NOMO-1 treated with dmso at 0.1 percent for 144 hours (cell line): Measurements from ENCODE around the gene PMP22.
A peak's percentile ranks its signal among the peaks of the same experiment; 100 is the strongest.

ENCODE experiments used
- DNase-seq: peaks from one replicate; lab custom pipeline; 2025; ENCODE audit not compliant: unreplicated experiment; lab: John Stamatoyannopoulos, UW

Gene PMP22

GRCh38 chr17:15278380-15278779 is 13.3 kb upstream of the PMP22 start:
- no peak for DNase-seq

GRCh38 chr17:15274017-15274416 is 8.9 kb upstream of the PMP22 start:
- no peak for DNase-seq

DNA sequence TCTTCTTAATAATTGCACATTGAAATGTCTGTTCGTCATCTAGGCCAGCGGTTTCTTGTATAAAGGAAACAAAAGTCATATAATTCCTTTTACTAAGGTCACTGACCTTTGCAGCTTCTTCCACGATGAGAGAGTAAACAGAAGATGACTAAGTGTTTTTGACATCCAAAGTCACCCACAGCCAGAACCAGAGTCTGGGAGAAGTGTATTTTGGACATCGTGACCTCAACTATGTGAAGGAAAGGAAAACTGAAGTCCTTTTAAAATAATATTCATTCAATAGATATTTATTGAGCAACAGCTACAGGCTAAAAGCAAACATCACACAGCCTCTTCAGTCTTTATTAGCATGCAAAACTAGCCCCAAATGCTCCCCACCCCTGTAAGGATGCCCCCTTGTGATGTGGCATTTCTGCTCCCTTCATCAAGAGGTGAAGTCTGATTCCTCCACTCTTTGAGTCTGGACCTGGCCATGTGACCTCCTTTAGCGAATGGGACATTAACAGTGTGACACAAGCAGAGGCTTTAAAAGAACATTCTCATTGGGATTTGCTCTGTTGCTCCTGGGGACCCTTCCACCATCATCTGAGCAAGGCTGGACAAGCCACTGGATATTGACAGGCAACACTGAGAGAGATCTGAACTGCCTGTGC is 8.1 kb upstream of the PMP22 start:
- DNase-seq, result no peak

- DNase-seq, result no peak
Measured at GRCh38 chr17:15271741-15272140, 6.6 kb upstream of the PMP22 start.

DNA sequence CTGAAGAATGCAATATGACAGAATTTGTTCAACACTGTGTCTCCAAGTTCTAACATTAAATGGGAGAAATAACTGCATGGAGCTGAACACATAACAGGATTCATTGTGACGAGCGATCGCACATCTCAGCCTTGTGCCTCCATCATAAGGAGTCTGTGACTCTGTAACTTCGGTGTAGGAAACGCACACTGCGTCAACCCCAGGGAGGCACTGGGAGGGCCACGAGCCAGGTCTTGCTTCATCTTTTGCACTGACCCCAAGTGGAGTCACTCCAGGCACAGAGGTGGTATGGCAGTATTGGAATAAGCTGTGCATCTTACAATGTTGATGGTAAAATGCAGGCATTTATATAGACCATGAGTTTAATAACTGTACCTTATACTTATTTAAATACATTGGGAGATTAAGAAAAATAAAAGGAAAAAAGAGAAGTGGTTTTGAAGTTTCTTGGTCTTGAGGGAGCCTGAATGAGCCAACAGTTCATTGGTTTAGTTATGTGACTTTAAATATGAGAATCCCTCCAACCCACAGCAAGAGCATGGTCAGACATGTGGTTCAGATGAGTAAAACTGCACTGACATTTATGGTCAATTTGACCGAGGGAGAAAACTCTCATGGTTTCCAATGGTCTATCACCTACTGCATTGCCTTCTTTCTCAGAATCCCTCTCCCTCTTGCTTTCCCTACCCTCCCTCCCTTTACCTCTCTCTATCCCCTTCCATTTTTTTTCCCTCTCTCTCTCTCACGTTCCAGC is 5.7 kb upstream of the PMP22 start:
- DNase-seq, result no peak

- no peak for DNase-seq
Measured at GRCh38 chr17:15269780-15270089, 4.6 kb upstream of the PMP22 start.

DNA sequence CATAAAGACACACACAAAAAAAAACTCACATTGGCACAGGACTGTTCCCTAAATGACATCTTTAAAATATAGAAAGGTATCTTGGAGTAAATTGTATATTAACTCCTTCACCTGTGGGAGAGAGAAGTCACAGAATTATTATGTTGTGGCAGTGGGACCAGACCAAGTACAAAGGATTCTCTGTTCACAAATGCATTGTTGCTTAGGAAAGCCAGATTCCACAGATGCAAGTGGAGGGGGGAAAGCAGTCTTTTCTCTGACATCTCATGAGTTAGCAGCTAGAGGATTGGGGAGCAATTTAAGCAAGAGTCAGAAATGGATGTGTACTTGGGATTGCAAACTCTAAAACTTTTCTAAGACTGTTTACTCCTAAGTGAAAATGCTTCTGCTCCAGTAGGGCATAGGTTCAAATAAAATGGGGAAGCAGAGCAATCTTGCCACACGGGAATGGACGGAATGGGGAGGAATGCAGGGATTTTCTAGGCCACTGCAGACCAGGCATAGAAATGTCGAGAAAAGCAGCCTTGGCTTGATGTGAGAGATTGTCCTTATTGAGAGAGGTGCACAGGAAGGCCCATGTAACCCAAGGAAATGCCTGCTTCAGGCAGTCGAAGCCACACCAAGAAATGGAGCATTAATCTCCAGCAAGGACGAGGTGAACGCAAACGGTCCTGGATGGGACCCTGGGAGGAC is 4.1 kb upstream of the PMP22 start:
- DNase-seq, result no peak

GRCh38 chr17:15268461-15268860 is 3.3 kb upstream of the PMP22 start:
- no peak for DNase-seq

DNA sequence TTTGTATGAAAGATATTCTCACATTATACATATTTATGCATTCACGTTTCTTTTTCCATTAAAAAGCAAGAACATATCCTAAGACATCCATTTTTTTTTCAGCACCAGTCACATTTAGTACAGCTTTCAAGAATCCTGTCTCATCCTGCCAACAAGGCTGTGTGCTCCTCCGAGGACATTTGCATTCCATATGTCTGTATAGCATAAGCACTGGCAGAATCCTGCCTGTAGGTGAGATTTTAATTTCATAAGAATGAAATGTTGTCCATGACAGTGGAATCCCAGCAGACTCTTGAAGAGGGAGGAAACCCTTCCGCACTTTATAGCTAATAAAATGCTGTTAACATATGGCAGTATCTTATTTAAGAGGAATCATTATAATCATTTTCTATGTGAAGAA is 2.9 kb upstream of the PMP22 start:
- no peak for DNase-seq

GRCh38 chr17:15266325-15267125 is 1.4 kb upstream of the PMP22 start:
- no peak for DNase-seq

GRCh38 chr17:15264542-15264941 is 584 bp downstream of the PMP22 start:
- DNase-seq, result no peak

DNA sequence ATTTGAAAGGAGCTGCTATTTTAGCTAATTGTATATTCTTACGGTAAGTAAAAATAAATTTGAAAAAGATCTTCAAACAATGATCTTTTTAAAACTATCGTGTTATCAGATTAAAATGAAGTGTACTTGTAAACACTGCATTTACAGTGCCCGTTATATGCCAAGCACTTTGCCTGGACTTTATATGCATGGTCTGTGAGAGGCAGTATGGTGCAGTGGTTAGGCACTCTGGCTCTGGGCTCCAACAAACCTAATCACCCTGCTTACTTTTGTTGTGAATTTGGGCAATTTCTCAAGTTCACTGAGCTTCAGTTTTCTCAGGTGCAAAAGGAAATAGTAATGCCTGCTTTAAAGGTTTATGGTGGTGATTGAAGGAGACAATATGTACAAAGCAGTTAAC is 1.4 kb downstream of the PMP22 start:
- no peak for DNase-seq

DNA sequence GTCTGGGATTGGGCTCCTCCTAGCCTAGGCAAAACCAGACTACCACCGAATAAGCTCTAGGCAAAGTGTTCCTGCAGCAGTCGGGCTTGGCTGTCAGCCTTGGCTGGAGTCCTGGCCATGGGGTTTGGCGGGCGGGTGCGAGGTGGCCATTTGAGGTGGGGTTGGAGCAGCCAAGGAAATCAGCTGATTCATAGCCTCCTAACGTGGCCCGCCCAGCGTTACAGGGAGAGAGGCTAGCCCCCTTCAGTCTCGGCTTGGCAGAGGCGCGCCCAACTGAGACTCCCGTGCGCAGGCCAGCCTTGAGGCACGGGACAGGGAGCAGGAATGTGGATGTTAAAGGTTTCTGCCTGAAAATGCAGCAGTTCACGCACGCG is 1.9 kb downstream of the PMP22 start:
- DNase-seq, result no peak

DNA sequence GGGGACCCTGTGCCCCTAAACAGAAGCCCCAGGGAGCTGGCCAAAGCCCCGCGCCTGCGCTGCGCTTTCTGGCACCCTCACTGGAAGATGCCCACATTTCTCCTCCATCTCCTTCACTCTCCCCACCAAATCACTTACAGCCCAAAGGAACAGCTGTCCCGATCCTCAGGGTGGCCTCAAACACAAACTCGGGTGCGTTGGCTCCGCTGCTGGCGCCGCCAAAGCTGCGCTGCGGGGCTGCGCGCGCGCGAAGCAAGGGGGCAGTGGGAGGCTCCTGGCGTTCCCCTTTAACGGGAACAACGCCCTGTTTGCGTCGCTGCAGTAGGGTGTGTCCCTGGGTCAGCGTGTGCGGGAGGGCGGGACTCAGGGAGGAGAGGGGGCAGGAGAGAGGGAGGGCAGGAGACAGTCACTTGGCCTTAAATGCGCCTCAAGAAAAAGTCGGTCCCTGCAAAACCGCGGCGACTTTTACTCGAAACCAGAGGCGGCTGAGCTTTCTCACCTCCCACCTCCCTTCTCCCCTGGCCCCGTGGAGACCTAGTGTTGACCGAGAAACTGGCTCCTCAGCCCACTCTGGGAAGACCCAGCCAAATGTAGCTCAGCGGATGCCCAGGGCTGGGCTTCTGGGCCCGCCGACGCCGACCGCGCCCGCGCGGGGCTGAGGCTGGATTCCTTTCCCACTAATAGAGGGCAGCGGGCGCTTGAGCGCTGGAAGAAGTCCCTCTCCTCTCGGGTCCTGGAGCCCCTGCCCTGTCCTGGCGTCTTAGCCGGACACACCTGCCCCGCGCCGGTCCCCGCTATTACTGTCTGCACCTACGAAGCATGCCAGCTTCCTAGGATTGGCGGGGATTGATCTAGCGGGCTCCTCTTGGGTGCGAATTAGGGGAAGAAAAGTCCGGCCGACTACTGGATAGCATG is 2.6 kb downstream of the PMP22 start:
- DNase-seq, result peak; percentile 68

- no peak for DNase-seq
Measured at GRCh38 chr17:15261802-15262290, 3.3 kb downstream of the PMP22 start.

DNA sequence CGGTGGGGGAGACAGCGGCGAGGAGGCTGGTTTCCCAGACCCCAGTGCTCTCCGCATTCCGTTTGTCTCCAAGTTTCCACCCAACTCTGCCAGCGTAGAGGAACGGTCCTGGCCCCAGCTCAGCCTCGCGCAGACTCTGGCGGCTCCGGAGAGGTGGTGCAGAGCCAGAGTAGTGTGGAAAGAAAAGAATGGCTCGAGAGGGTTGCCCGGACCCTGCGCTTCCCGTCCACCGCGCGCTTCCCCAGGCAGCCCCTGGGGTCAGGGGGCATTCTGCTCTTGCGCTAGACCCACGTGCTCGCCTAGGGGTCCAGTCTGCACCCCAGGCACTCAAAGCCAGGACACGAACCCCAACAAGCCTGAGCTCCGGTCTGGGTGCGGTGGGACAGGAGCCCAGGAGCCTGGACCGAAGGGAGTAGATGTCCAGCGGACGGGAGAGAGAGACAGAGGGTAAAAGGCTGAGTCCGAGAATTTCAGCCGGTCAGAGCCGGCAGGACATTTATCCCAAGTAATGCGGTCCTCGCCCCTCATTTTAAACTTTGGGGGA is 3.8 kb downstream of the PMP22 start:
- no peak for DNase-seq

DNA sequence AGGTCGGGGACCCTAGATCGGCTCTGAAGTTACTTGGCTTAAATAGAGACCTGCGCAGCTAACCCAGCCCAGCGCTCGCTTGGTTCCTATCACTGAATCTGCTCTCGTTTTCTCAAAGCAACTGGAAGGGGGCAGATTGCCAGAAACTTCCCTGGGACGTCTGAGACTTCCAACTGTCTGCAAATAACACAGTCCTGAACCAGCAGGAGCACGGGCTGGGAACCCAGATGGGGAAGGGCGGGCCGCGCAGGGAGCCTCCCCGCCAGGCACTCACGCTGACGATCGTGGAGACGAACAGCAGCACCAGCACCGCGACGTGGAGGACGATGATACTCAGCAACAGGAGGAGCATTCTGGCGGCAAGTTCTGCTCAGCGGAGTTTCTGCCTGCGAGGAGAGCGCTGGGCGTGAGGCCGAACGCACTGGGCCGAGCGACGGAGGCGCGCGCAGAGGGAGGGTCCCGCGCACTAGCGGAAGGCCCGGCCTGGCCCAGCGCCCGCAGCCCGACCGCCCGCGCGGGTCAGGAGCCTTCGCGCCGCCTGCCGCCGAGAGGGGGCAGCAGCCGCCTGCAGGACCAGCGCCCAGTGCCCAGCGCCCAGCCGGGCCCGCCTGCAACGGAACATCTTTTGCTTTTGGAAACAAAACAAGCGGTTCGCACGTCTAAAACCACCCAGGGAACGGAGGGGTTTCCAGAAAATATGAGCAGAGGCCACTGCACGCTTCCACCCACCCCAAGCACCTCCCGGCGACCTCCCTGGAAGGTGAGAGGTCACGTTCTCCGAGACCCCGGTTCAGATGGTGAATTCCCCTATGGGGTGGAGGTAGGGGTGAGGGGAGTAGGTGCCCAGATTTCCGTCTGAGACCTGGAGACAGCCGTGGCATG is 4.5 kb downstream of the PMP22 start:
- DNase-seq, result no peak

- no peak for DNase-seq
Measured at GRCh38 chr17:15257796-15258512, 7.2 kb downstream of the PMP22 start.
